ENCODE data around the gene TMCC3. TPM values are rescaled to one million over a fixed set of nuclear protein-coding genes. Genes with fewer than 3 reads are reported as not detected.

TMCC3 gene
- total RNA-seq, 1 donor from 2014 or later, result 1.7 TPM

GRCh38 chr12:94575645-94576403 lies 74.5 kb downstream of the TMCC3 start:
- no peak for TF ChIP-seq CTCF (IDR thresholded peaks at IDR 0.05; ENCODE audit: borderline replicate concordance)
- no peak for DNase-seq
- H3K27ac ChIP-seq (replicated peaks), result no peak overlapping the region
- H3K4me3 ChIP-seq, result no peak overlapping the region
- H3K36me3 ChIP-seq, result peaks cover 4% of the 10 kb centered on the region
- no peaks in the 10 kb centered on the region for H3K27me3 ChIP-seq (ENCODE audit: low read depth)
- no peaks in the 10 kb centered on the region for H3K9me3 ChIP-seq (replicated peaks)
- peaks cover 7% of the 10 kb centered on the region for H3K4me1 ChIP-seq
- intact Hi-C loops (cut with micrococcal nuclease), result no loop called here

GRCh38 chr12:94575024-94575423 lies 75.3 kb downstream of the TMCC3 start:
- no peak overlapping the region for H3K27ac ChIP-seq (replicated peaks)
- no peak for TF ChIP-seq CTCF (IDR thresholded peaks at IDR 0.05; ENCODE audit: borderline replicate concordance)
- intact Hi-C loops (cut with micrococcal nuclease), result no loop called here
- H3K4me1 ChIP-seq, result peaks cover 7% of the 10 kb centered on the region
- H3K9me3 ChIP-seq (replicated peaks), result no peaks in the 10 kb centered on the region
- peaks cover 4% of the 10 kb centered on the region for H3K36me3 ChIP-seq
- no peak overlapping the region for H3K4me3 ChIP-seq
- no peak for DNase-seq
- H3K27me3 ChIP-seq (ENCODE audit: low read depth), result no peaks in the 10 kb centered on the region

GRCh38 chr12:94571556-94571955 lies 78.8 kb downstream of the TMCC3 start:
- TF ChIP-seq CTCF (IDR thresholded peaks at IDR 0.05; ENCODE audit: borderline replicate concordance), result no peak
- no peaks in the 10 kb centered on the region for H3K9me3 ChIP-seq (replicated peaks)
- no peak overlapping the region for H3K27ac ChIP-seq (replicated peaks)
- no peaks in the 10 kb centered on the region for H3K27me3 ChIP-seq (ENCODE audit: low read depth)
- H3K4me1 ChIP-seq, result peaks cover 7% of the 10 kb centered on the region
- intact Hi-C loops (cut with micrococcal nuclease), result no loop called here
- H3K36me3 ChIP-seq, result peaks cover 4% of the 10 kb centered on the region
- DNase-seq, result no peak
- no peak overlapping the region for H3K4me3 ChIP-seq

GRCh38 chr12:94570161-94570560 lies 80.2 kb downstream of the TMCC3 start:
- Histone ChIP-seq H3K27ac (replicated peaks) (no peak overlapping the region), H3K4me1 (peaks cover 7% of the 10 kb centered on the region), H3K36me3 (peaks cover 4% of the 10 kb centered on the region), H3K9me3 (replicated peaks) (no peaks in the 10 kb centered on the region), H3K4me3 (no peak overlapping the region), H3K27me3 (ENCODE audit: low read depth) (no peaks in the 10 kb centered on the region)
- DNase-seq, result no peak
- intact Hi-C loops (cut with micrococcal nuclease), result no loop called here
- no peak for TF ChIP-seq CTCF (IDR thresholded peaks at IDR 0.05; ENCODE audit: borderline replicate concordance)

GRCh38 chr12:94567761-94568160 lies 82.6 kb downstream of the TMCC3 start:
- no peak overlapping the region for H3K27ac ChIP-seq (replicated peaks)
- H3K27me3 ChIP-seq (ENCODE audit: low read depth), result no peaks in the 10 kb centered on the region
- H3K4me3 ChIP-seq, result no peak overlapping the region
- intact Hi-C loops (cut with micrococcal nuclease), result no loop called here
- H3K36me3 ChIP-seq, result peaks cover 4% of the 10 kb centered on the region
- H3K9me3 ChIP-seq (replicated peaks), result no peaks in the 10 kb centered on the region
- DNase-seq, result no peak
- no peak for TF ChIP-seq CTCF (IDR thresholded peaks at IDR 0.05; ENCODE audit: borderline replicate concordance)
- peaks cover 7% of the 10 kb centered on the region for H3K4me1 ChIP-seq
